Endothelial cell of umbilical vein (primary cell): ENCODE results near the gene CIDEB. TPM values are rescaled to one million over a fixed set of nuclear protein-coding genes. Genes with fewer than 3 reads are reported as not detected.

Source experiments
- BruUV-seq: library from RNA; stranded (reverse); fragments of 400-500 nt; replicated peaks from 2 replicates; lab custom pipeline; 2021; lab: Mats Ljungman, UMichigan
- CTCF ChIA-PET: fragments of 300-600, 350-600 bp; sonication (Branson Sonifier 250); formaldehyde crosslinking; loops from one replicate; lab custom pipeline; 2021; ENCODE audit warnings: antibody characterized with exemption, inconsistent platforms; lab: Charles Lee
- POLR2A ChIA-PET: fragments of 300-600, 350-600 bp; sonication (Branson Sonifier 250); formaldehyde crosslinking; loops from one replicate; lab custom pipeline; 2021; ENCODE audit warnings: antibody characterized with exemption, inconsistent platforms; lab: Charles Lee
- DNase-seq: peaks from one replicate; pipeline ENCODE4 v3.0.0-alpha.2; 2011; ENCODE audit warnings: low read depth, low spot score
- FAIRE-seq: peaks from 2 replicates; lab custom pipeline; 2011; peaks lifted over from hg19 to GRCh38; lab: Jason Lieb, UNC
- H2AFZ ChIP-seq: 2 replicates; pipeline ENCODE4 v1.6.0; 2012; ENCODE audit warnings: low read depth, low read length, control low read depth, inconsistent platforms
- H3K27ac ChIP-seq: 2 replicates; pipeline ENCODE4 v1.5.1; 2011; ENCODE audit warnings: low read depth, mild to moderate bottlenecking, control low read depth, low read length, moderate library complexity; ENCODE audit not compliant: insufficient read depth
- H3K27me3 ChIP-seq, 2 experiments: 2 replicates each; pipeline versions ENCODE4 v1.6.0 to v1.6.1; 2011; ENCODE audit warnings: low read length in 2 of 2, mixed read lengths in 1 of 2; ENCODE audit not compliant: control insufficient read depth in 2 of 2, insufficient read depth in 2 of 2
- H3K36me3 ChIP-seq, 2 experiments: 2 replicates in 1 of 2; 3 replicates in 1 of 2; pipeline ENCODE4 v1.5.1; 2011; ENCODE audit warnings: low read length in 2 of 2, mild to moderate bottlenecking in 1 of 2, moderate library complexity in 1 of 2; ENCODE audit not compliant: control insufficient read depth in 2 of 2, insufficient read depth in 2 of 2; ENCODE audit errors: extremely low read depth in 1 of 2
- H3K4me1 ChIP-seq: 3 replicates; pipeline ENCODE4 v1.5.1; 2011; ENCODE audit warnings: mild to moderate bottlenecking, low read length; ENCODE audit not compliant: control insufficient read depth, insufficient read depth; ENCODE audit errors: extremely low read depth
- H3K4me2 ChIP-seq: 2 replicates; pipeline ENCODE4 v1.6.1; 2011; ENCODE audit warnings: low read length, control low read depth, mixed read lengths; ENCODE audit not compliant: insufficient read depth
- H3K4me3 ChIP-seq, 3 experiments: fragments of 200-600 bp in 1 of 3; sonication (generic), shearing (Covaris generic) in 1 of 3; replicated peaks in 1 of 3; 2 replicates each; pipeline ENCODE4 v1.5.1; 2011 to 2016; ENCODE audit warnings: control low read depth in 3 of 3, low read length in 3 of 3, mild to moderate bottlenecking in 2 of 3, inconsistent platforms in 1 of 3, low read depth in 1 of 3, moderate library complexity in 1 of 3; ENCODE audit not compliant: insufficient read depth in 1 of 3
- H3K79me2 ChIP-seq: 2 replicates; pipeline ENCODE4 v1.6.0; 2012; ENCODE audit warnings: low read length, inconsistent platforms; ENCODE audit not compliant: control insufficient read depth, insufficient read depth
- H3K9ac ChIP-seq: replicated peaks from 2 replicates; pipeline ENCODE3; 2011; ENCODE audit warnings: low read length, control low read depth; ENCODE audit not compliant: insufficient read depth; ENCODE audit errors: extremely low read depth
- H3K9me1 ChIP-seq: replicated peaks from 3 replicates; pipeline ENCODE4 v1.6.0; 2011; ENCODE audit warnings: mild to moderate bottlenecking, low read length; ENCODE audit not compliant: control insufficient read depth, insufficient read depth; ENCODE audit errors: extremely low read depth
- H3K9me3 ChIP-seq: replicated peaks from 2 replicates; pipeline ENCODE4 v1.5.1; 2012; ENCODE audit warnings: low read length, inconsistent platforms; ENCODE audit not compliant: control insufficient read depth, insufficient read depth
- H4K20me1 ChIP-seq: replicated peaks from 2 replicates; pipeline ENCODE3; 2011; ENCODE audit warnings: mild to moderate bottlenecking, low read length; ENCODE audit not compliant: control insufficient read depth, insufficient read depth; ENCODE audit errors: extremely low read depth
- CTCF ChIP-seq, 2 donors: IDR thresholded peaks; 1 replicate in 1 of 2; 2 replicates in 1 of 2; pipeline ENCODE4 v1.5.1; 2011; ENCODE audit warnings: low read length in 2 of 2, mild to moderate bottlenecking in 2 of 2, moderate library complexity in 2 of 2, control low read depth in 1 of 2, inconsistent platforms in 1 of 2, low read depth in 1 of 2; ENCODE audit not compliant: insufficient read depth in 1 of 2; ENCODE audit errors: extremely low read depth in 1 of 2
- EZH2 ChIP-seq: IDR thresholded peaks from 2 replicates; pipeline ENCODE4 v1.6.1; 2012; ENCODE audit warnings: borderline replicate concordance, low read depth, mild to moderate bottlenecking, moderate library complexity, low read length, inconsistent platforms; ENCODE audit not compliant: severe bottlenecking
- FOS ChIP-seq: IDR thresholded peaks from 2 replicates; pipeline ENCODE4 v1.6.1; 2011; ENCODE audit warnings: mild to moderate bottlenecking, low read length, moderate library complexity, borderline replicate concordance; ENCODE audit not compliant: insufficient read depth
- GATA2 ChIP-seq: IDR thresholded peaks from 2 replicates; pipeline ENCODE4 v1.7.0; 2011; ENCODE audit warnings: low read depth, mild to moderate bottlenecking, moderate library complexity, mixed read lengths, low read length; ENCODE audit not compliant: insufficient read length, insufficient read depth
- JUN ChIP-seq: IDR thresholded peaks from 2 replicates; pipeline ENCODE4 v1.6.1; 2011; ENCODE audit warnings: borderline replicate concordance, low read depth; ENCODE audit not compliant: insufficient read length, insufficient read depth
- MAX ChIP-seq: IDR thresholded peaks from 2 replicates; pipeline ENCODE4 v1.6.1; 2011; ENCODE audit not compliant: insufficient read depth, insufficient read length
- MYC ChIP-seq: IDR thresholded peaks from one replicate; pipeline ENCODE4 v1.6.1; 2011; ENCODE audit warnings: mild to moderate bottlenecking, low read depth, low read length
- POLR2A ChIP-seq: IDR thresholded peaks from 2 replicates; pipeline ENCODE4 v1.6.1; 2012; ENCODE audit warnings: low read depth, mild to moderate bottlenecking, control low read depth, low read length
- POLR2AphosphoS5 ChIP-seq: IDR thresholded peaks from 2 replicates; pipeline ENCODE4 v1.6.1; 2012; ENCODE audit warnings: low read depth, mild to moderate bottlenecking, control low read depth, low read length, moderate library complexity; ENCODE audit not compliant: insufficient read depth
- dilution Hi-C: fragments of 300-500 bp; cut with MboI; formaldehyde crosslinking; loops from one replicate; pipeline ENCODE4 v1.15.0; 2019; ENCODE audit warnings: low sequenced_read_pairs; ENCODE audit not compliant: extremely low pct_ligation_motif_present
- intact Hi-C: fragments of 100-400 bp; cut with micrococcal nuclease; formaldehyde crosslinking; loops from one replicate; pipeline ENCODE4 v1.10.0; 2022
- polyA plus RNA-seq, 4 experiments: library from polyadenylated mRNA; depleted of rRNA in 3 of 4; stranded (reverse) in 3 of 4; unstranded in 1 of 4; fragments of >200 nt; gene quantifications; 2 replicates each; pipeline versions ENCODE4 v1.2.1 to v1.2.3, GENCODE V29; 2011 to 2012; ENCODE audit warnings: missing spikeins in 1 of 4
- total RNA-seq: library from RNA; stranded (reverse); gene quantifications from 2 replicates; pipeline ENCODE4 v1.2.3, GENCODE V29; 2021

The CIDEB gene
- total and polyA plus RNA-seq, 2 donors (not counting 3 experiments of a cell fraction or from before 2014, with no cell fraction given): 5.2 to 7.2 TPM

- no peaks in the 10 kb centered on the region for H3K27me3 ChIP-seq
- no peak for TF ChIP-seq POLR2AphosphoS5
- TF ChIP-seq FOS: no peak
- TF ChIP-seq CTCF (IDR thresholded peaks at IDR 0.05; ENCODE audit: extremely low read depth in 1 of 2, insufficient read depth in 1 of 2, low read depth in 1 of 2, low read length in 2 of 2): no peak
- no peak for TF ChIP-seq GATA2
- no peak for TF ChIP-seq MAX
- TF ChIP-seq POLR2A: no peak
- no peak for TF ChIP-seq MYC
- no peak for TF ChIP-seq JUN
- no peak for TF ChIP-seq EZH2
- no peaks in the 10 kb centered on the region for H3K36me3 ChIP-seq
- no peak overlapping the region for H3K4me2 ChIP-seq
- no peaks in the 10 kb centered on the region for H3K9me3 ChIP-seq
- no peak overlapping the region for H3K9ac ChIP-seq
- no peak overlapping the region for H2AFZ ChIP-seq
- dilution Hi-C loops: no loop called here
- no peaks in the 10 kb centered on the region for H3K9me1 ChIP-seq
- no peak overlapping the region for H3K4me3 ChIP-seq
- ChIA-PET CTCF (no interaction called here), POLR2A (interaction anchor here (0.6 kb wide), 1 partner anchor 39 kb away, joined by 3 read pairs; no protein-coding TSS in a partner anchor)
- intact Hi-C loops: no loop called here
- H3K27ac ChIP-seq: no peak overlapping the region
- BruUV-seq: no TSS peak
- FAIRE-seq: no peak
- no peaks in the 10 kb centered on the region for H3K79me2 ChIP-seq
- DNase-seq: no peak
- H3K4me1 ChIP-seq: no peaks in the 10 kb centered on the region
- no peaks in the 10 kb centered on the region for H4K20me1 ChIP-seq
Observed at GRCh38 chr14:24260780-24261157, 47.0 kb downstream of the CIDEB start.
